ENCODE data around the gene EPS8L2. TPM values are rescaled to one million over a fixed set of nuclear protein-coding genes. Genes with fewer than 3 reads are reported as not detected.
A peak's percentile ranks its signal among the peaks of the same experiment; 100 is the strongest.

EPS8L2 gene
- total RNA-seq, 4 donors from 2014 or later = 185 to 259 (median 195) TPM

DNA sequence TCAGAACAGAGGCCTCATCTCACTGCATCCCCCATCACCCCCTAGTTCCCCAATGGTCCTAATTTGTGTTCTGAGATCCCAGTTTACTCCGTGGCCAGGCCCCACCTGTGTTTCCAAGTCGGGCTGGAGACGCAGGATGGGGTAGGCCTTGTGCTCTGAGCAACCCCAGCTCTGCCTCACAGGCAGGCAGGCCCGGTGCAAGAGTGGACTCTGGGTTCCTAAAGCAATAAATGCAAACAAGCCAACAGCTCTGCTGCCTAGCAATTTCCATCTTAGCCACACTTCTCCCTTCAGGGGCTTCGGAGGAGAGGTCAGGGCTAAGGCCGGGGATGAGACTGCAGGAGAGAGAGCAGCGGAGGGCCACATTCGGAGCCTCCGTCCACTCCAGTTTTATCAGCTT is 2.5 kb upstream of the EPS8L2 start:
- Histone ChIP-seq H3K27ac (peak overlapping the region in 2 of 3 donors; percentile 16 to 65), H3K4me1 (peaks cover 24 to 75% of the 10 kb centered on the region in 2 donors)

DNA sequence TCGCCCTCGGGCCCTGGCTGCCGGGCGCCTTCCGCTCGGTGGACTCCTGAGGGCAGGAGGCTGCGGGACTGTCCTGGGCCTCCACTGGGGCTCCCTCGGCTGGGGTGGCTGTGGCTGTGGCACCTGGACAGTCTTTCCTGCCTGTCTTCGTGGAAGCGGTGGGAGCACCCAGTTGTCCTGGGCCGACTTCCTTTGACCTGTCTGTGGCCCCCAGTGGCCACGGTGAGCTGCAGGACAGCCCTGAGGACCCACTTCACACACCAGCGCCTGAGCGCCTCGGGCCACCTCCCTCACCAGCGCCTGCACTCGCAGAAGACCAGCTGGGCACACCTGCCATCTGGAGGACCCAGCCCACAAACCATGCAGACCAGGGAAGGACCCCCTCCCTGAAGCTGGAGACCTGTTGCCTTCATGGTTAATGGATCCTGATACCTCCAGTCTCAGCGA is 1.8 kb upstream of the EPS8L2 start:
- WGBS, 2 donors = 96 to 97% methylated on average over 8 to 10 of the region's 18 CpGs
- TF ChIP-seq POLR2A (IDR thresholded peaks at IDR 0.05) = no peak
- TF ChIP-seq, protein P1, sequence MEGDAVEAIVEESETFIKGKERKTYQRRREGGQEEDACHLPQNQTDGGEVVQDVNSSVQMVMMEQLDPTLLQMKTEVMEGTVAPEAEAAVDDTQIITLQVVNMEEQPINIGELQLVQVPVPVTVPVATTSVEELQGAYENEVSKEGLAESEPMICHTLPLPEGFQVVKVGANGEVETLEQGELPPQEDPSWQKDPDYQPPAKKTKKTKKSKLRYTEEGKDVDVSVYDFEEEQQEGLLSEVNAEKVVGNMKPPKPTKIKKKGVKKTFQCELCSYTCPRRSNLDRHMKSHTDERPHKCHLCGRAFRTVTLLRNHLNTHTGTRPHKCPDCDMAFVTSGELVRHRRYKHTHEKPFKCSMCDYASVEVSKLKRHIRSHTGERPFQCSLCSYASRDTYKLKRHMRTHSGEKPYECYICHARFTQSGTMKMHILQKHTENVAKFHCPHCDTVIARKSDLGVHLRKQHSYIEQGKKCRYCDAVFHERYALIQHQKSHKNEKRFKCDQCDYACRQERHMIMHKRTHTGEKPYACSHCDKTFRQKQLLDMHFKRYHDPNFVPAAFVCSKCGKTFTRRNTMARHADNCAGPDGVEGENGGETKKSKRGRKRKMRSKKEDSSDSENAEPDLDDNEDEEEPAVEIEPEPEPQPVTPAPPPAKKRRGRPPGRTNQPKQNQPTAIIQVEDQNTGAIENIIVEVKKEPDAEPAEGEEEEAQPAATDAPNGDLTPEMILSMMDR (IDR thresholded peaks at IDR 0.05) = no peak
- peak in 1 of 2 donors; percentile 6 for DNase-seq
- no peaks in the 10 kb centered on the region for H3K27me3 ChIP-seq
- peak overlapping the region in 2 of 3 donors; percentile 12 to 91 for H3K27ac ChIP-seq
- H3K4me1 ChIP-seq = peaks cover 28 to 75% of the 10 kb centered on the region in 2 donors
- intact Hi-C loops (cut with DNase I) = no loop called here
- H3K36me3 ChIP-seq = peaks cover 0 to 3% of the 10 kb centered on the region in 2 donors
- no peak overlapping the region for H3K4me3 ChIP-seq (replicated peaks in 1 of 3)
- H3K9me3 ChIP-seq = no peaks in the 10 kb centered on the region

More for the DNA sequence above, 2.5 kb upstream of the EPS8L2 start:
- Histone ChIP-seq H3K4me3 (replicated peaks in 1 of 3) (no peak overlapping the region), H3K27me3 (no peaks in the 10 kb centered on the region), H3K9me3 (no peaks in the 10 kb centered on the region), H3K36me3 (peaks cover 0 to 3% of the 10 kb centered on the region in 2 donors)
- no peak for DNase-seq
- TF ChIP-seq, protein P1 (IDR thresholded peaks at IDR 0.05) = no peak
- TF ChIP-seq POLR2A (IDR thresholded peaks at IDR 0.05) = no peak
- intact Hi-C loops (cut with DNase I) = no loop called here
- 96 to 99% methylated on average over 8 to 9 of the region's 9 CpGs for WGBS, 2 donors

DNA sequence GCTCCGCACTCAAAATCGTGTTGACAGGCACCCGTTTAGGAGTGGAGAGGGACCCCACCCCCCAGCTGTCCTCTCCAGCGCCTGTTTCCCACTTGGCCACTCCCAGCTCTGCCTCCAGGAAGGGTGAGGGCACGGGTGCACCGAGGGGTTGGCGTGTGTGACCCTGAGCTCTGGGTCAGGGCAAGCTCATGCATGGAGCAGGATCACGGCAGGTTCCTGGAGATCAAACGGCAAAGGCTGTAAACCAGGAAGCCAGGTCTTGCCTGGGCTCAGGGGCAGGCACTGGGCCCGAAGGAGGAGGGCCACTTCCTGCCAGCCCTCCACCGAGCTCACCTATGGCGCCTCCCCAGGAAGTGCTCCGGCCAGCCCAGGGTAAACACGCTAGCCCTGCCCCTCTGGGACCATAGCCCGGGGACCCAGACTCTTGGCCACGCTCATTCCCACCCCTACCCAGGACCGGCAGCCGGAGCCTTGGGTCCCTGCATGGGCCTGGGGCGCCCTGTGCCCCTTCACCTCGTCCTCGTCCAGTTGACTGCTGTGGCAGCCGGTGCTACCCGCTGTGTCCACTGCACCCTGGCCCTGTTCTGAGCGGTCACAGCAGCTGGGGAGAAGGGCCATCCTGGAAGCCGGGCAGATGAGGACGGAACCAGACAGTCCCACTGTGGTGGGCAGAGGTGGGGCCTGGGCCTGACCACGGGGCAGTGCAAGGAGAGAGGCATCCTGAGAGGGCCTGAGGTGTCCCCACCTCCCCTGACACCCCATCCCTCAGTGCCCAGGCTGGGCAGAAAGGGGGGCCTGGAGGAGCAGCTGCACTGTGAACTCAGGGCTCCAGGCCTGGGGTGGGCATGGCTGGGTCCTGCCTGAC is 1.0 kb upstream of the EPS8L2 start:
- intact Hi-C loops (cut with DNase I) = no loop called here
- Histone ChIP-seq H3K4me1 (peaks cover 32 to 76% of the 10 kb centered on the region in 2 donors), H3K27me3 (no peaks in the 10 kb centered on the region), H3K4me3 (replicated peaks in 1 of 3) (peak overlapping the region in 1 of 3 donors; percentile 56), H3K36me3 (peaks cover 0 to 3% of the 10 kb centered on the region in 2 donors), H3K9me3 (no peaks in the 10 kb centered on the region), H3K27ac (peak overlapping the region; percentile 64 to 97 (median 91))
- TF ChIP-seq POLR2A (IDR thresholded peaks at IDR 0.05) = no peak
- TF ChIP-seq, protein P1 (IDR thresholded peaks at IDR 0.05) = no peak
- peak; percentile 31 to 35 for DNase-seq
- WGBS, 2 donors = 70 to 80% methylated on average over 11 to 15 of the region's 27 CpGs

DNA sequence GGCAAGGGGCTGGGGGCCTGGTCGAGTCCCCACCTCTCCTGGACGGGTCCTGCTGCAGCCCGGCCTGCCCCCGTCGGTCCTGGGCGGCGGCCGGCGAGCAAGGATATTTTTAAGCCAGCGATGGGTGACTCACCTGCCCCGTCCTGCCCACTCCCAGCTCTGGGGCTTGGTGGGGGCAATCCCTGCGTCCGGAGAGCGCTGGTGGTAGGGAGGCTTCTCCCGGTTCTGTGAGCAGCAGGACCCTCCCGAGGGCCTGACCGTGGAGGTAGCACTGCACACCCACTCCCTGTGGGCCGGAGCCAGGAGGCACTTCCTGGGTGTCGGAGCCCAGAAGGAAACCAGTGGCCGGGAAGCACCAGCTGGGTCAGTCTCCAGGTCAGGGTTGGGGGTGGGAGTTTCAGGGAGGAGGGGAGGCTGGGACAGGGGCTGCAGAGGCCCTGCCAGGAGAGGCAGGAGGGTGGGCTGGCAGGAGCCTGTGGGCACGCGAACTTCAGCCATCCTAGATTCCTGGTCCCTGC is 467 bp downstream of the EPS8L2 start:
- H3K4me3 ChIP-seq (replicated peaks in 1 of 3) = peak overlapping the region; percentile 20 to 56 (median 39)
- H3K27ac ChIP-seq = peak overlapping the region; percentile 91 to 99 (median 97)
- intact Hi-C loops (cut with DNase I) = no loop called here
- TF ChIP-seq, protein P1 (IDR thresholded peaks at IDR 0.05) = peak in 1 of 6 experiments; percentile 27
- TF ChIP-seq POLR2A (IDR thresholded peaks at IDR 0.05) = peak in 1 of 2 donors; percentile 5
- no peaks in the 10 kb centered on the region for H3K9me3 ChIP-seq
- H3K27me3 ChIP-seq = no peaks in the 10 kb centered on the region
- peaks cover 0 to 3% of the 10 kb centered on the region in 2 donors for H3K36me3 ChIP-seq
- WGBS, 2 donors = 0% methylated on average over 10 of the region's 22 CpGs; no CpG with 5 or more reads in 1 of the 2 donors
- DNase-seq = peak; percentile 53 to 60
- H3K4me1 ChIP-seq = peaks cover 32 to 75% of the 10 kb centered on the region in 2 donors
